AG04449 (cell line): Measurements from ENCODE around the gene ZBTB22.
A peak's percentile ranks its signal among the peaks of the same experiment; 100 is the strongest.

Experiments
- CTCF ChIA-PET: fragments of 350-600 bp; formaldehyde crosslinking; extraction: SDS; loops from one replicate; lab custom pipeline; 2021; ENCODE audit warnings: antibody characterized with exemption; lab: Yijun Ruan, JAX
- POLR2A ChIA-PET: fragments of 400-600, 350-600 bp; formaldehyde crosslinking; extraction: SDS; loops from one replicate; lab custom pipeline; 2020; ENCODE audit warnings: antibody characterized with exemption, inconsistent platforms; lab: Yijun Ruan, JAX
- DNase-seq: peaks from one replicate; pipeline ENCODE4 v3.0.0-alpha.2; 2010; ENCODE audit warnings: low read depth, low spot score
- H3K4me3 ChIP-seq: 2 replicates; pipeline ENCODE4 v1.5.1; 2011; ENCODE audit warnings: low read depth, mild to moderate bottlenecking, control low read depth, low read length
- TF ChIP-seq, protein P1 (sequence below): IDR thresholded peaks from one replicate; pipeline ENCODE4 v1.5.1; 2011; ENCODE audit warnings: mild to moderate bottlenecking, moderate library complexity, low read length, control low read depth, inconsistent platforms; ENCODE audit not compliant: insufficient read depth; ENCODE audit errors: missing control alignments

The ZBTB22 gene

DNA sequence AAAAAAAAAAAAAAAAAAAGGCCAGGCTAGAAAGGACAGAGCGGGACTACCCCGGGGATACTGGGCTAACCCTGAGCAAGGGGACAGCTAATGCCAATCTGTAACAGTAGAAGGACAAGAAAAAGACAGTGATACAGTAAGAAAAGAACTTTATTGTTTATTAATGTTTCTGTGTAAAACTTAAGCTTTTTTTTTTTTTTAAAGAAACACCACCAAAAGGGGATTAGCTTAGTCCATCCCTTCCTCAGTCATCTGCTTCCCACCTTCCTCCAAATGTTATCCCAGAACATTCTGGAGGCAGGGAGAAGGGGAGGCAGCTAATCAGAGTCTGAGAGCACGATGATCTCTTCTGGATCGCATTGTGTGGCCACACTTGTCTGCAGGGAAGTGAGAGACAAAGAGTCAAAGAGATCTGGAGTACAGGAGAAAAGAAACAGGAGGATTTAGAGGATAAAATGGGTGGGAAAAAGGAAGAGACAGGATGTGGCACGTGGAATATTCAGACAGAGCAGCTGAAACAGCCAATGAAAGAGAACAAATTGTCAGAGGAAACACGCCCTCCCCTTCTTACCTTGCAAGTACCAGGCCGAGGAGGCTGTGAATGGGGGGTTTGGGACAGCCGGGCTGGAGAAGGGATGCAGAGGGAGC, 1.0 kb upstream of the ZBTB22 start:
- TF ChIP-seq, protein P1, sequence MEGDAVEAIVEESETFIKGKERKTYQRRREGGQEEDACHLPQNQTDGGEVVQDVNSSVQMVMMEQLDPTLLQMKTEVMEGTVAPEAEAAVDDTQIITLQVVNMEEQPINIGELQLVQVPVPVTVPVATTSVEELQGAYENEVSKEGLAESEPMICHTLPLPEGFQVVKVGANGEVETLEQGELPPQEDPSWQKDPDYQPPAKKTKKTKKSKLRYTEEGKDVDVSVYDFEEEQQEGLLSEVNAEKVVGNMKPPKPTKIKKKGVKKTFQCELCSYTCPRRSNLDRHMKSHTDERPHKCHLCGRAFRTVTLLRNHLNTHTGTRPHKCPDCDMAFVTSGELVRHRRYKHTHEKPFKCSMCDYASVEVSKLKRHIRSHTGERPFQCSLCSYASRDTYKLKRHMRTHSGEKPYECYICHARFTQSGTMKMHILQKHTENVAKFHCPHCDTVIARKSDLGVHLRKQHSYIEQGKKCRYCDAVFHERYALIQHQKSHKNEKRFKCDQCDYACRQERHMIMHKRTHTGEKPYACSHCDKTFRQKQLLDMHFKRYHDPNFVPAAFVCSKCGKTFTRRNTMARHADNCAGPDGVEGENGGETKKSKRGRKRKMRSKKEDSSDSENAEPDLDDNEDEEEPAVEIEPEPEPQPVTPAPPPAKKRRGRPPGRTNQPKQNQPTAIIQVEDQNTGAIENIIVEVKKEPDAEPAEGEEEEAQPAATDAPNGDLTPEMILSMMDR = no peak
- peak overlapping the region; percentile 67 for H3K4me3 ChIP-seq
- ChIA-PET CTCF (interaction anchor here (0.7 to 4.0 kb wide), 7 partner anchors 17 to 107 kb away, joined by 3 to 14 read pairs (median 6); no protein-coding TSS in a partner anchor), POLR2A (interaction anchor here (0.7 to 2.1 kb wide), 8 partner anchors 11 to 347 kb away, joined by 3 to 11 read pairs (median 4); partner anchors contain the start of genes PFDN6, RGL2 and WDR46)
- no peak for DNase-seq

DNA sequence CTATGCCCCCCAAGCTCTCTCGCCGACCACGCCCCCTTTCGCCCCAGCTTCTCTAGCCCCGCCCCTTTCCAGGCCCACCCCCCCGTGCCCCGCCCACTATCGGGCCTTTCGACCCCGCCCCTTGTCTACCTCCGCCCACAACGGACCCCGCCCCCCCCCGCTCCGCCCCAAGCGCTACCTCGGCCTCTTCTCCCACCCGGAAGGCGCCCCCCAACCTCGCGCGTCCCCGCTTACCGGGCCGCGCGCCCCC, 200 bp downstream of the ZBTB22 start:
- CTCF ChIA-PET = interaction anchor here (0.9 to 4.0 kb wide), 3 partner anchors 18 to 73 kb away, joined by 3 to 14 read pairs (median 6); partner anchors contain the start of gene RGL2
- POLR2A ChIA-PET = interaction anchor here (0.7 to 2.1 kb wide), 7 partner anchors 9 to 346 kb away, joined by 3 to 11 read pairs (median 5); partner anchors contain the start of genes B3GALT4, ITPR3 and RGL2
- peak overlapping the region; percentile 67 for H3K4me3 ChIP-seq
- DNase-seq = no peak
- TF ChIP-seq, protein P1 = no peak

DNA sequence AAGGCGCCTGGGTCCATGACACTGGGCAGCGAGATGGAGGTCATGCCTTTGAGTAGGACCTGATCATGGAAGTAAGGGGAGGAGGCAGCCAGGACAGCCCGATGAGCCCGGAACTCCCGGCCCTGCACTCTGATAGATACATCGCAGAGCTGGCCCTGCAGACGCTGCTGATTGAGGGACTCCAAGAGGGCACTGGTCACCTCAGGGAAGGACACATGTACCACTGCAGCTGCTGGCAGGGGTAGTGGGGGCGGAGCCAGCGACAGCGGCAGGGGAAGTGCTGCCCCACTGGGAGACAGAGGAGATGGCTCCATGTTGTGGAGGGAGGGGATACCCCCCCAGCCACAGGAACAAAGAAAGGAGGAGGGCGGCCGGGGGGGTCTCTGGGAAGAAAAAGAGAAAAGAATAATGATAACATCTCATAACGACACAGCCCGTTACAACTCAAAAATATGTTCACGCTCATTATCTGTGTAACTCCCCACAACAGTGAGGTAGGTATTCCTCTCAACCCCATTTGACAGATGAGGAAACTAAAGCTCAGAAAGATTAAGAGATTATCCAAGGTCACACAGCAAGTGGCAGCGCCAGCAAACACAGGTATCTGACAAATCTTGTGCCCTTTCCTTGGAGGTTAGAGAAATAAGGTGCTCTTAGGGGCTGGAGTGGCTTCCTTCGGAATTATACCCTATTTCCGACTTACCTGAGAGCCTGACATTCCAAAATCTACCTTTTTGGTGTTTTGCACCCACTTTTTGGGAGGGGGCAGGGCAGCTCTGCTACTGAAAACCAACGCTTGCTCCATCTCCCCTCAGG, 733 bp downstream of the ZBTB22 start:
- ChIA-PET POLR2A (interaction anchor here (0.7 to 2.1 kb wide), 4 partner anchors 9 to 304 kb away, joined by 3 to 11 read pairs (median 4); partner anchors contain the start of genes ITPR3 and RGL2), CTCF (interaction anchor here (0.8 to 4.0 kb wide), 4 partner anchors 17 to 74 kb away, joined by 3 to 14 read pairs (median 4); partner anchors contain the start of gene RGL2)
- DNase-seq = no peak
- TF ChIP-seq, protein P1 = no peak
- peak overlapping the region; percentile 67 for H3K4me3 ChIP-seq

DNA sequence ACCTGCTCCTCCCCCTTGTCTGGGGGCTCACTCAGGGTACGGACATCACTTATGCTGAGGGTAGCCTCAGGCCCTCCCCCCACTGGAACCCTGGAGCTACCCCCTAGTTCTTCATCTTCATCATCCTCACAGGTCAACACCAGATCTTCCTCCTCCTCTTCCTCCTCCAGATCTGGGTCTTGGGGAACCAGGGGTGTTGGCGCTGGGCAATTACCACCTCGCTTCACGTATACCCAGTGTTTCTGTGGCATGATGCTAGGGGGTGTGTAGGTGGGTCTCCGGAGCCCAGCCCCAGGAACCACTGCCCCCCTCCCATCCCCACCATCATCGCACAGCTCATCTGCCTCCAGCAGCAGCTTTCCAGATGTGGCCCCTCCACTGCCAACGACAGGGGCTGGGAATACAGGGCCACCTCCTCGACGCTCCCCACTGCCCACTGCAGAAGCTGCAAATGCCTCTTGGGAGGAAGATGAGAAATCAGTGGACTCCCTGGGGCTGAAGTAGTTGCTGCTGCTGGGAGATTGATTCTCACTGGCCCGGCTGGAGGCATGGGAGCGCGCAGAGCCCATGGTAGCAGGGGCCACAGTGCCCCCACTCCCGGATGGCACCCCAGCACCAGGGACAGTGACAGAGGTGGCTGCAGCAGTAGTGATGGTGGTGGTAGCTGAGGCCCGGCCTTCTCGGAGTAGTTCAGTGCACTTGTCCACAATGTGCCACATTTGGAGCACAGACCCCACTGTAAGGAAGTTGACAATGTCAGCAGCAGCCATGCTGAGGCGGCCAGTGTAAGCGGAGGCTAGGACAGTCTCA, 1.5 kb downstream of the ZBTB22 start:
- DNase-seq = no peak
- CTCF ChIA-PET = interaction anchor here (0.8 to 4.0 kb wide), 2 partner anchors 16 to 75 kb away, joined by 3 to 14 read pairs; no protein-coding TSS in a partner anchor
- POLR2A ChIA-PET = no interaction called here
- TF ChIP-seq, protein P1 = no peak
- no peak overlapping the region for H3K4me3 ChIP-seq

DNA sequence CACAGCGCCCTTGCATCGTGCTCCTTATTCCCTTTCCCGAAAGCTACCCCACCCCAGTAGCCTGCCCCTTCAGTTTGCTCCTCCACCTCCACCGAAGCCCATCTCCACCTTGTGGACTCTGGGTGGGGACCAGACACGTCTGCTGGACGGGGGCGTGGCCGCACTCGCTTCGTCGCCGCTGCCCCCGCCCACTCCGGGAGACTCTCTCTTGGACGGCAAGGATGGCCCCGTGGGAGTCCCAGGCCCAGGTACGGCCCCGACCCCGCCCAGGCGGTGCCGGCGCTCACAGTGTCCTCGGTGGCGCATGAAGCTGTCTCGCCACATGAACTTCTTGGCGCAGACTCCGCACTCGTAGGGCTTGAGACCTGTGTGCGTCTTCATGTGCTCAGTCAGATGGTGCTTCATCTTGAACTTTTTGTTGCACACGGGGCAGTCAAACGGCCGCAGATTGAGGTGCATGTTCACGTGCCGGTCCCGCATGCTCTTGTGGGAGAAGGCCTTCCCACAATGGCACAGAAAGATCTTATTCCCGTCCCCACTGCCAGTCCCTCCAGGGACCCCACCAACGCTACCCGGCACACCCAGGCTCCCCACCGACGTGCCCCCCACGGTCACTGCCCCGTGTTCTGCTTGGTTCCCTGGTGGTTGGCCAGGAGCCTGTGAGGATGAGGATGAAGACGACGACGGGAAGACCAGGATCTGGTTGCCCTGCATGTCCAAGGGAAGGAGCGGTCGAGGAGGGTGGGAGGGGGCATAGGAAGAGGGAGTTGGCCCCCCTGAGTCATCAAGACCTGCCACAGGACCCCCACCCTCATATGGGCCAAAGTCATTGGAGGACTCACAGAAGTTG, 2.4 kb downstream of the ZBTB22 start:
- CTCF ChIA-PET = interaction anchor here (1.0 to 4.0 kb wide), 2 partner anchors 15 to 75 kb away, joined by 4 to 14 read pairs; no protein-coding TSS in a partner anchor
- POLR2A ChIA-PET = no interaction called here
- no peak for DNase-seq
- TF ChIP-seq, protein P1 = no peak
- H3K4me3 ChIP-seq = peak overlapping the region; percentile 96
